Femur (tissue), 1 donor: ENCODE results near the gene ELOVL6.
A peak's percentile ranks its signal among the peaks of the same experiment; 100 is the strongest.
"Not testable (repeated sequence)": the region's sequence is repeated elsewhere in the genome, so short reads cannot be mapped to it uniquely, and the experiment has no call there.

Experiments
- DNase-seq: peaks from one replicate; pipeline ENCODE4 v3.0.0-alpha.2; 2017

The ELOVL6 gene

GRCh38 chr4:110119337-110119736 lies 79.1 kb downstream of the ELOVL6 start:
- DNase-seq: no peak

GRCh38 chr4:110112056-110112455 lies 86.4 kb downstream of the ELOVL6 start:
- DNase-seq: no peak

GRCh38 chr4:110109455-110109854 lies 89.0 kb downstream of the ELOVL6 start:
- no peak for DNase-seq

- DNase-seq: no peak
These were observed 89.5 kb downstream of the ELOVL6 start for GRCh38 chr4:110108960-110109359.

GRCh38 chr4:110108422-110108821 lies 90.0 kb downstream of the ELOVL6 start:
- DNase-seq: no peak

GRCh38 chr4:110107866-110108265 lies 90.5 kb downstream of the ELOVL6 start:
- DNase-seq: no peak

- no peak for DNase-seq
These were observed 91.5 kb downstream of the ELOVL6 start for GRCh38 chr4:110106931-110107296.

- DNase-seq: no peak
These were observed 93.8 kb downstream of the ELOVL6 start for GRCh38 chr4:110104661-110105060.

GRCh38 chr4:110099638-110100037 lies 98.8 kb downstream of the ELOVL6 start:
- DNase-seq: no peak

GRCh38 chr4:110096405-110096804 lies 102.0 kb downstream of the ELOVL6 start:
- no peak for DNase-seq

GRCh38 chr4:110092646-110093045 lies 105.8 kb downstream of the ELOVL6 start:
- DNase-seq: no peak

- DNase-seq: no peak
These were observed 106.8 kb downstream of the ELOVL6 start for GRCh38 chr4:110091434-110092140.

GRCh38 chr4:110088670-110089069 lies 109.7 kb downstream of the ELOVL6 start:
- no peak for DNase-seq

GRCh38 chr4:110087070-110087708 lies 111.2 kb downstream of the ELOVL6 start:
- DNase-seq: no peak

- no peak for DNase-seq
These were observed 113.3 kb downstream of the ELOVL6 start for GRCh38 chr4:110085131-110085530.

- DNase-seq: no peak
These were observed 114.3 kb downstream of the ELOVL6 start for GRCh38 chr4:110084154-110084553.

GRCh38 chr4:110078148-110078547 lies 120.3 kb downstream of the ELOVL6 start:
- DNase-seq: not testable (repeated sequence)

- not testable (repeated sequence) for DNase-seq
These were observed 121.6 kb downstream of the ELOVL6 start for GRCh38 chr4:110076828-110077227.

GRCh38 chr4:110075891-110076290 lies 122.5 kb downstream of the ELOVL6 start:
- DNase-seq: no peak

GRCh38 chr4:110075083-110075738 lies 123.2 kb downstream of the ELOVL6 start:
- no peak for DNase-seq

GRCh38 chr4:110074570-110074969 lies 123.8 kb downstream of the ELOVL6 start:
- DNase-seq: no peak

GRCh38 chr4:110073053-110073845 lies 125.2 kb downstream of the ELOVL6 start:
- no peak for DNase-seq

GRCh38 chr4:110071466-110071865 lies 126.9 kb downstream of the ELOVL6 start:
- DNase-seq: peak; percentile 41
